ENCODE results near the gene SFXN5. TPM values are rescaled to one million over a fixed set of nuclear protein-coding genes. Genes with fewer than 3 reads are reported as not detected.

SFXN5 gene
- total RNA-seq, 2 donors from 2014 or later: 16.6 to 18.1 TPM

DNA sequence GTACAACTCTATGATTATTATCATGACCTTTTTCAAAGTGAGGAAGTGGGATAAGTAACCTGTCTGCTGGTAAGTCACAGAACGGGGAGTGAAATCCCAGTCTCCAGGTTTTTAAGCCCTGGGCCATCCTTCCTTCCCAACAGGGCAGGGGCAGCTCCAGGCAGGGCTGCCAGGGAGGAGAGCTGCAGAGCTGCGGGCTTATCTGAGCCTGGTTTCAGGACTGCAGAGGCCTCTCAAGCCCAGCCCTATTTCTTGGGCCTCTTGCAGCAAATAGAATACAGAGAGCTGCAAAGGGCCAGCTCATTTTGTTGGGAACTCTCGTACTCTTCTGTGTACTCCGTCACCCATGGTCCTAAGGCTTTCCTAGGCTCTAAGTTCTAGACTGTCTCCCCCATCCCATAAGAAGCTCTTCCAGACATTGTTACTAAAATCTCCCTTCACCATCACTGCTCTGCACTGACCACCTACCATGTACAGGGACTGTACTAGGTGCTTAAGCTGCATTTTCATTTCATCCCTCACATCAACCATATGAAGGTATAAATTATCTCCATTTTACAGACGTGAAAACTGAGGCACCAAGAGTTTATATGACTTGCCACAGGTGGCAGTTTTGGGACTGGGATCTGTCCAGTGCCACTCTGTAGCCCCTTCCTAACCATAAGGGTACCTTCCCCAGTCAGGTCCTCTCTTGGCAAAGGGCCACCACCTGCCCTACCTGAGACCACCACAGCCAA lies 38.1 kb upstream of the SFXN5 start:
- no peak for ATAC-seq (ENCODE audit: insufficient number of reproducible peaks, low FRiP score, low read depth)
- H3K9me3 ChIP-seq: no peaks in the 10 kb centered on the region
- TF ChIP-seq, protein P1, sequence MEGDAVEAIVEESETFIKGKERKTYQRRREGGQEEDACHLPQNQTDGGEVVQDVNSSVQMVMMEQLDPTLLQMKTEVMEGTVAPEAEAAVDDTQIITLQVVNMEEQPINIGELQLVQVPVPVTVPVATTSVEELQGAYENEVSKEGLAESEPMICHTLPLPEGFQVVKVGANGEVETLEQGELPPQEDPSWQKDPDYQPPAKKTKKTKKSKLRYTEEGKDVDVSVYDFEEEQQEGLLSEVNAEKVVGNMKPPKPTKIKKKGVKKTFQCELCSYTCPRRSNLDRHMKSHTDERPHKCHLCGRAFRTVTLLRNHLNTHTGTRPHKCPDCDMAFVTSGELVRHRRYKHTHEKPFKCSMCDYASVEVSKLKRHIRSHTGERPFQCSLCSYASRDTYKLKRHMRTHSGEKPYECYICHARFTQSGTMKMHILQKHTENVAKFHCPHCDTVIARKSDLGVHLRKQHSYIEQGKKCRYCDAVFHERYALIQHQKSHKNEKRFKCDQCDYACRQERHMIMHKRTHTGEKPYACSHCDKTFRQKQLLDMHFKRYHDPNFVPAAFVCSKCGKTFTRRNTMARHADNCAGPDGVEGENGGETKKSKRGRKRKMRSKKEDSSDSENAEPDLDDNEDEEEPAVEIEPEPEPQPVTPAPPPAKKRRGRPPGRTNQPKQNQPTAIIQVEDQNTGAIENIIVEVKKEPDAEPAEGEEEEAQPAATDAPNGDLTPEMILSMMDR (IDR thresholded peaks at IDR 0.05): no peak
- no peaks in the 10 kb centered on the region for H3K27me3 ChIP-seq (replicated peaks; ENCODE audit: insufficient read depth)
- no peaks in the 10 kb centered on the region for H3K36me3 ChIP-seq
- H3K4me3 ChIP-seq: no peak overlapping the region
- DNase-seq (ENCODE audit: low spot score): no peak
- peaks cover 19 to 52% of the 10 kb centered on the region in 2 donors for H3K4me1 ChIP-seq (ENCODE audit: control insufficient read depth in 1 of 2, low read depth in 2 of 2)
- no peak overlapping the region for H3K27ac ChIP-seq

DNA sequence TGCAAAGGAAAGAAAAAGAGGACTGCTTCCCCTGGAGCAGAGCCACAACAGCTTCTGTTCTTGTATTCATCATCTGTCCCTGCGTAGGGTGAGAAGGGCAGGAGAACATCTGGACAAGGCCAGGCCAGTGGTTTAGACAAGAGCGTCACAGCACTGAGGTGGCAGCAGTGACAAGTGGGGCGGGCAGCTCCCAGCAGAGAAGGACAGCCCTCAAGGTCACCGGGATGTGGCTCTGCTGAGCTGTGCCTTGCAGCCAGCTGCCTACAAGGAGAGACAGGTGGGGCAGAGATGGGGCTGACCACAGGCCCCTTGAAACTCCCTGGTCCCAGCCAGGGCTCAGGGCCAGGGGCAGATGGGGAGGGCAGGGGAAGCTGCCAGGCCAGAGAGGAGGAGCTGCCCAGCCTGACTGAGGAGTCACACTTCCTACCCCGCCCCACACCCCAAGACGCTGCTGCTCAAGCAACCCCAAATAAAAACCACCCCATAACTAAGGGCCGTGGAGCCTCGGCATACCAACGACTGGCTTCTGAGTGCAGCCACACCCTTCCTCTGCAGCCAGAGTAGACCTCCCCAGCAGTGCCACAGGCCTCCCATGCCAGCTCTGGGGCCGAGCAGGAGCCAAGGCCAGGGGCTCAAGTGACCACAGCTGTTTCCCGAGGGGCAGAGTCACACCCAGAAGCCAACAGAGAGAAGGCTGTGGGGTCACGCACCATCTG lies 35.9 kb upstream of the SFXN5 start:
- H3K27ac ChIP-seq: peak overlapping the region in 1 of 2 donors; percentile 13
- ATAC-seq (ENCODE audit: insufficient number of reproducible peaks, low FRiP score, low read depth) (no peak), DNase-seq (ENCODE audit: low spot score) (no peak)
- no peaks in the 10 kb centered on the region for H3K9me3 ChIP-seq
- H3K4me1 ChIP-seq (ENCODE audit: control insufficient read depth in 1 of 2, low read depth in 2 of 2): peaks cover 19 to 61% of the 10 kb centered on the region in 2 donors
- H3K36me3 ChIP-seq: no peaks in the 10 kb centered on the region
- no peak overlapping the region for H3K4me3 ChIP-seq
- TF ChIP-seq, protein P1 (IDR thresholded peaks at IDR 0.05): no peak
- no peaks in the 10 kb centered on the region for H3K27me3 ChIP-seq (replicated peaks; ENCODE audit: insufficient read depth)

DNA sequence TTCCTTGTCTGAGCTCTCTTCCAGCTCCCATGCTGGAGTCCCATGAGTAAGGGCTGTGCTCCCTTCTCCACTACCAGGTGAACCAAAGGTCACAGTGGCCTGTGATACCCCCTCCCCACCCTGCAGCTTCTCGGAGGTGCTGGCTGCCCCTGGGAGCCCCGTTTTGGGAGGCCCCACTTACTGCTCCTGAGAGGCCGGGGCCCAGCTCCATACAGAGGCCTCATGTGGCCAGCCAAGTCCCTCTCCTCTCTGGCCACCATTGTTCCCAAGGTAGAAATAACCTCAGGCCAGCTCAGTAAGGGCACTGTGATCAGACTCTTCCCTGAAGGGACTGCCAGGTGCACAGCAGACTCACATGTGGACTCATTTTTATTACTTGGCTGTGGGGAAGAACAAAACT lies 35.3 kb upstream of the SFXN5 start:
- Histone ChIP-seq H3K4me1 (ENCODE audit: control insufficient read depth in 1 of 2, low read depth in 2 of 2) (peaks cover 19 to 61% of the 10 kb centered on the region in 2 donors), H3K4me3 (no peak overlapping the region), H3K36me3 (no peaks in the 10 kb centered on the region), H3K9me3 (no peaks in the 10 kb centered on the region), H3K27ac (no peak overlapping the region), H3K27me3 (replicated peaks; ENCODE audit: insufficient read depth) (no peaks in the 10 kb centered on the region)
- TF ChIP-seq, protein P1 (IDR thresholded peaks at IDR 0.05): no peak
- DNase-seq (ENCODE audit: low spot score) (no peak), ATAC-seq (ENCODE audit: insufficient number of reproducible peaks, low FRiP score, low read depth) (no peak)

DNA sequence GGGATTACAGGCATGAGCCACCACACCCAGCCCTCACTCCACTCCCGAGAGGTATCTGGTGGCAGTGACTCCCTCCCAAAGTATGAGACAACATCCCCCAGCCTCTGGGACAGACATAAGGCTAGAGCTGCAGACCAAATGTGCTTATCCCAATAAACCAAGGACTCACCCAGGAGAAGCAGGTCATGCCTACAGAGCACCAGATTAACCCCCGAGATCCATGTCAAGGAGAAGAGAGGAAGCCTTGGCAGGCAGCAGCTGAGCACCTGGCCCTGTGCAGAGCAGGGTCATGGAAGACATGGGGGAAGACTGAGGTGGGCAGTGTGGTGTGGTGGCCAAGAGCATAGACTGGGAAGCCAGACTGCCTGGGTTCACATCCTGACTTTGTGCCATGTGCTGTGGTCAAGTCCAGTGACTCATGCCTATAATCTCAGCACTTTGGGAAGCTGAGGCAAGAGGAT lies 34.0 kb upstream of the SFXN5 start:
- no peak for DNase-seq (ENCODE audit: low spot score)
- Histone ChIP-seq H3K9me3 (no peaks in the 10 kb centered on the region), H3K36me3 (no peaks in the 10 kb centered on the region), H3K27me3 (replicated peaks; ENCODE audit: insufficient read depth) (no peaks in the 10 kb centered on the region), H3K27ac (no peak overlapping the region), H3K4me1 (ENCODE audit: control insufficient read depth in 1 of 2, low read depth in 2 of 2) (peaks cover 19 to 51% of the 10 kb centered on the region in 2 donors), H3K4me3 (no peak overlapping the region)
- TF ChIP-seq, protein P1 (IDR thresholded peaks at IDR 0.05): no peak
- no peak for ATAC-seq (ENCODE audit: insufficient number of reproducible peaks, low FRiP score, low read depth)

DNA sequence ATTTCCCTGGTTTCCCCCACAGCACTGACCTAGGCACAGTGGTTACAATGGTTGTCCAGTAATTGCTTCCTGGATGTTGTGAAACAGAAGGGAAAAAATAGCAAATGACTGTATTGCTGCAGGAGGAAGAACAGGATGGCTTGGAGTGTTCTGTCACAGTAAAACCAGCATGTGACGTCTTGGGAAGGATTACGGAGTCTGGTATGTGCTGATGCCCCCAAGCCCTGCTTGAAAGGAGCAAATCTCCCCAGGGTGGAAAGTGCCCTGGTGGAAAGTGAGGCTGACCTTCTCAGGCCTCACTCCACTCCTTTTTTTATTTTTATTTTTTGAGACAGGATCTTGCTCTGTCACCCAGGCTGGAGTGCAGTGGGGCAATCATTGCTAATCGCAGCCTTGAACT lies 33.4 kb upstream of the SFXN5 start:
- no peaks in the 10 kb centered on the region for H3K36me3 ChIP-seq
- H3K4me1 ChIP-seq (ENCODE audit: control insufficient read depth in 1 of 2, low read depth in 2 of 2): peaks cover 14 to 45% of the 10 kb centered on the region in 2 donors
- DNase-seq (ENCODE audit: low spot score) (no peak), ATAC-seq (ENCODE audit: insufficient number of reproducible peaks, low FRiP score, low read depth) (no peak)
- no peaks in the 10 kb centered on the region for H3K9me3 ChIP-seq
- H3K4me3 ChIP-seq: no peak overlapping the region
- TF ChIP-seq, protein P1 (IDR thresholded peaks at IDR 0.05): no peak
- no peaks in the 10 kb centered on the region for H3K27me3 ChIP-seq (replicated peaks; ENCODE audit: insufficient read depth)
- H3K27ac ChIP-seq: no peak overlapping the region
